ENCODE results near the gene B3GNT7.
"Not testable (repeated sequence)": the region's sequence is repeated elsewhere in the genome, so short reads cannot be mapped to it uniquely, and the experiment has no call there.

Gene B3GNT7

DNA sequence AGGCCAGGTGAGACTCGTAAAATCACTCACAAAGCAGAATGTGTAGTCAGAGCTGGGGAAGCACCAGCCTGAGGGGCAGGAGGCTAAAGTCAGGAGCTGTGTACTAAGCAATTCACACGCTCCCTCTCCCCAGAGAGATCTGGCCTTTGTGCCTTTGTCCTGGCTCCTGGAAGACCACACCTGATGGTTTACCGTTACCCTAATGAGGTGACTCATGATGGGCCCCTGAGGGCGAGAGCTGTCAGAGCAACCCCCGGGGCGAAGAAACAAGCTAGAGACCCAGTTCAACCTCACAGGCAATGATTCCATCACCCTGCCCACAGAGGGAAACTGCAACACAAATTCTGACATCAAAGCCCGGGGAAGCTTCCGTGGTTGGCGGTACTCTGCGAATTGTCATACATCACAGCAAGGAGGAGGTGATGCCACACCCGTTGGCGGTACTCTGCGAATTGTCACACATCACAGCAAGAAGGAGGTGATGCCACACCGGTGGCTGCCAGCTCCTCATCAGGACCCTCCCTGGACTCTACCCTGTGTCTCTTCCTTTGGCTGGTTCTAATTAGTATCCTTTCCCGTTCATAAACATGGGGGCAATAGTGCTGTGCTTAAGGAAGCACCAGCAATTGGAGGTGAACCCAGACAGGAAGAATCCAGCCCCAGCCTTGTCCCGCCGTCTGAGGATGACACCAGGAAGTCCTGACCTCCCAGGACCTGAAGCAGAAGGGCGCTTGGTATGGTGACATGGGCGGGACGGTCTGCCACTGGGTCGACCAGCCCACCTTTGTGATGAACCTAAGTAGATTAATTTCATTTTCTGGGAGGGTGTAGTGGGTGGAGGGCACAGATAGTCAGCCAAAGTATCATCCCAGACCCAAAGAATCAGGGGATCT lies 30.5 kb downstream of the B3GNT7 start:
- FAIRE-seq (no peak), DNase-seq (ENCODE audit: insufficient read length) (no peak)
- TF ChIP-seq POLR2A (IDR thresholded peaks at IDR 0.05; ENCODE audit: low read depth, low read length) (no peak), POLR2AphosphoS5 (IDR thresholded peaks at IDR 0.05; ENCODE audit: low read depth, low read length) (no peak), TAF1 (IDR thresholded peaks at IDR 0.05; ENCODE audit: borderline replicate concordance, low read depth, low read length) (no peak)

DNA sequence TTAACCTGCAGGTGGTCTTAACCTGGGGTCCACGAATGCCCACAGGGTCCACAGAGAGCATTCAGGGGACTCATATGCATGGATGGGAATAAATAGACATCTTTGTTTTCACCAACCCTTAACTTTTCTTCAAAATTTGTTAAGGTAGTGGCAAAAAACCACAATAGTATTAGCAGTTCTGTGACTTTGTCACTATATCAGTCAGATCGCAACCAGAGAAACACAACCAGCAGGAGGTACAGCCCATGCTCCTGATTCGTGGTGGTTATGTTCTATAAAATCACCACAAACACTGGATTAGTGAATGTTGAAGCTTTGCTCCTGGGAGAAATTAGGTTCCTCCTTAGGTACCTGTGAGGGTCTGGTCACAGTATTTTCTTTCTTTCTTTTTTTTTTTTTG lies 31.6 kb downstream of the B3GNT7 start:
- FAIRE-seq (no peak), DNase-seq (ENCODE audit: insufficient read length) (no peak)
- TF ChIP-seq POLR2A (IDR thresholded peaks at IDR 0.05; ENCODE audit: low read depth, low read length), result no peak
- TF ChIP-seq TAF1 (IDR thresholded peaks at IDR 0.05; ENCODE audit: borderline replicate concordance, low read depth, low read length), result no peak
- TF ChIP-seq POLR2AphosphoS5 (IDR thresholded peaks at IDR 0.05; ENCODE audit: low read depth, low read length), result no peak

DNA sequence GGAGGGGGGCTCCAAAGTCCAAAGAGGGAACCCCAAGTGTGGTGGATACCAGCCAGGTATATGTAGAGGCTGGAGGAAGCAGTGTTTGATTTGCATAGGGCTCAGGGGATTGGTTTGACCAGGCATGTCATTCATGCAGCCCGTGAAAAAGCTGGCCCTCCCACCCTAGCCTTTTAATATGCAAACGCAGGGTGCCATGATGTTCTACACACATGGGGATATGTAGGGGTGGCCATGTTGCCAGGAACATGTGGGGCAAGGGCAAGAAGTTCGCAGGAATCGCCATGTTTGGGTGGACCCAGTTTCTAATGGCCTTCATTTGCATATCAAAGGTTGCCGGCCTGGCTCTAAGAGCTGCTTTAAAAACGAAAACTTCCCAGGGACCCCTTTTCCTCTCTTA lies 33.6 kb downstream of the B3GNT7 start:
- no peak for TF ChIP-seq TAF1 (IDR thresholded peaks at IDR 0.05; ENCODE audit: borderline replicate concordance, low read depth, low read length)
- TF ChIP-seq POLR2A (IDR thresholded peaks at IDR 0.05; ENCODE audit: low read depth, low read length), result no peak
- no peak for TF ChIP-seq POLR2AphosphoS5 (IDR thresholded peaks at IDR 0.05; ENCODE audit: low read depth, low read length)
- DNase-seq (ENCODE audit: insufficient read length), result no peak
- FAIRE-seq, result no peak

DNA sequence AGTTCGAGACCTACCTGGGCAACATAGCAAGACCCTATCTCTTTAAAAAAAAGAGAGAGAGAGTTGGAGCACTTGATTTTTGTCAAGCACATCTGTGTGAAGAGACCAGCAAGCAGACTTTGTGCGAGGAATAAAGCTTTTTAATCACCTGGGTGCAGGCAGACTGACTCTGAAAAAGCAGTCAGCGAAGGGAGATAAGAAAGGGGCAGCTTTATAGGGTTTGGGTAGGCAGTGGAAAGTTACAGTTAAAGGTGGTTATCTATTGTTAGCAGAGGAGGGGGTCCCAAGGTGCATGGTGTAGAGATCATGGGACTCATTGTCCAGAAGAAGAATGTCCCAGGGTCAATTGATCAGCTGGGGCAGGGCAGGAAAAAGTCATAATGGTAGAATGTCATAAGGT lies 34.4 kb downstream of the B3GNT7 start:
- FAIRE-seq (no peak), DNase-seq (ENCODE audit: insufficient read length) (no peak)
- no peak for TF ChIP-seq TAF1 (IDR thresholded peaks at IDR 0.05; ENCODE audit: borderline replicate concordance, low read depth, low read length)
- TF ChIP-seq POLR2A (IDR thresholded peaks at IDR 0.05; ENCODE audit: low read depth, low read length), result no peak
- TF ChIP-seq POLR2AphosphoS5 (IDR thresholded peaks at IDR 0.05; ENCODE audit: low read depth, low read length), result no peak

DNA sequence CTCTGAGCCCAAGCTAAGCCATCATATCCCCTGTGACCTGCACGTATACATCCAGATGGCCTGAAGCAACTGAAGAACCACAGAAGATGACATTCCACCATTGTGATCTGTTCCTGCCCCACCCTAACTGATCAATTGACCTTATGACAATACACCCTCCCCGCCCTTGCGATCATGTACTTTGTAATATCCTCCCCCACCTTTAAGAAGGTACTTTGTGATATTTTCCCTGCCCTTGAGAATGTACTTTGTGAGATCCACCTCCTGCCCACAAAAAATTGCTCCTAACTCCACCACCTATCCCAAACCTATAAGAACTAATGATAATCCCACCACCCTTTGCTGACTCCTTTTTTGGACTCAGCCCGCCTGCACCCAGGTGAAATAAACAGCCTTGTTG lies 34.9 kb downstream of the B3GNT7 start:
- not testable (repeated sequence) for DNase-seq (ENCODE audit: insufficient read length); FAIRE-seq

DNA sequence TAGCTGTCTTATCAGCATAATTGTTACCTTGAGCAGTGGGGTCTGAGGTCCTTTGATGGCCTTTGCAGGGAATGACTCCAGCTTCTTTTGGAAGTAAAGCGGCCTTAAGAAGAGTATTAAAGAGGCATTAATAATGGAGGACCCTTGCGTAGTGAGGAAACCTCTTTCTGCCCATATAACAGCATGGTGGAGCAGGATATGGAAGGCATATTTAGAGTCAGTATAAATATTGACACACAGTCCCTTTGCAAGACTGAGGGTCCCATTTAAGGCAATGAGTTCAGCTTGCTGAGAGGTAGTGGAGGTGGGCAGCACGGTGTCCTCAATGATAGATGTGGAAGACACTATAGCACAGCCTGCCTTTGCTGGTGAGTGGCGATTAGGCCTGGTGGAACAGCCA lies 36.1 kb downstream of the B3GNT7 start:
- FAIRE-seq (no peak), DNase-seq (ENCODE audit: insufficient read length) (no peak)
- no peak for TF ChIP-seq TAF1 (IDR thresholded peaks at IDR 0.05; ENCODE audit: borderline replicate concordance, low read depth, low read length)

DNA sequence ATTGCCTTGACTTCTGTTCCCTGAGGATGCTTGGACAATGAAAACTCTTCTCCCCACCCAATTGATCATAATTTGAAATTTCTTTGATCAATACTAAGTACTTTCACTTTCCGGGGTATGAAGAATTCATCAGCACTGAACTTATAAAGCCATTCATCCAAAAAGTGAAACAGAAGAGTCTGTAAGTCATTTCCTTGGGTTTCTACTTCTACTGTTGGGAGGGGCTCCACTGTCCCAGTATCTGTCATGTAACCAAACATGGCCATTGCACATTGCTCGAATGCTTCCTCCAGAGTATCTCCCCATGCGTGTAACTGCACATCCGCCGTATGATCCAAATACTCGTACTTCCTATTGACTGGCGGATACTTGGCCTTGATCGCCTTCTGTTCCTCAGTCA lies 38.5 kb downstream of the B3GNT7 start:
- TF ChIP-seq POLR2A (IDR thresholded peaks at IDR 0.05; ENCODE audit: low read depth, low read length) (no peak), POLR2AphosphoS5 (IDR thresholded peaks at IDR 0.05; ENCODE audit: low read depth, low read length) (no peak), TAF1 (IDR thresholded peaks at IDR 0.05; ENCODE audit: borderline replicate concordance, low read depth, low read length) (no peak)
- FAIRE-seq (no peak), DNase-seq (ENCODE audit: insufficient read length) (no peak)

DNA sequence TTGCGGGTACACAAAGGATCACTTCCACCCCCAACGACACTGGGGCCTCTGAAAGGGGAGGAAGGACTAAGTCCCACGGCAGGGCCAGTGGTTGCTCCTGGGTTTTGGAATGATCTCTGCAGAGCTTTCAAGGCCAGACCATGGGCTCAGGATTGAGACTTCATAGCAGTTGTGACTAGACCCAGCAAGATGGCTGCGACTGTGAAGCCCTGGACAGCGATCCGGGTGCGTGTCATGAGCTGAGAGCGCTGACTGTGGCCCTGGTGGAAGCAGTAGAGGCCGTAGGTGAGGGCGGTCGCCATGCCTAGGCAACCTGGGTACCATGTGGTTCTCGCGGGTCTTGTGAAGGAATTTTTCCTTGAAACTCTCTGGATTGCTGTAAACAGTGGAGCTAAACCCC lies 41.4 kb downstream of the B3GNT7 start:
- FAIRE-seq (no peak), DNase-seq (ENCODE audit: insufficient read length) (no peak)
- TF ChIP-seq POLR2A (IDR thresholded peaks at IDR 0.05; ENCODE audit: low read depth, low read length) (no peak), POLR2AphosphoS5 (IDR thresholded peaks at IDR 0.05; ENCODE audit: low read depth, low read length) (no peak), TAF1 (IDR thresholded peaks at IDR 0.05; ENCODE audit: borderline replicate concordance, low read depth, low read length) (no peak)

DNA sequence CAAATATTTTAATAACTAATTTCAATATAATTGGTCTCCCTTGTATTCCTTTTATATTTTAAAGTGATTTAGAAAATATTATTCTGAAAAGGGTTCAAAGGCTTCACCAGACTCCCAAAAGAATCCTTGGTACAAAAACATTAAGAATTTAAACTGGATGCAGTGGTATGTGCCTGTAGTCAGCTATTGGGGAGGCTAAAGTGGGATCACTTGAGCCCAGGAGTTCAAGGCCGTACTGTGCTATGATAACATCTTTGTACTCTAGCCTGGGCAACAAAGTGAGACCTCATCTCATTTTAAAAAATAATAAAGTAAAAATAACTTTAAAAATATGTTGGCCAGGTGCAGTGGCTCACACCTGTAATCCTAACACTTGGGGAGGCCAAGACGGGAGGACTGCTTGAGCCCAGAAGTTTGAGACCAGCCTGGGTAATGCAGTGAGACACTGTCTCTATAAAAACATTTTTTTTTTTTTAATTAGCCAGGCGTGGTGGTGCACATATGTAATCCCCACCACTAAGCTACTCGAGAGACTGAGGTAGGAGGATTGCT lies 54.1 kb downstream of the B3GNT7 start:
- DNase-seq (ENCODE audit: insufficient read length) (no peak), FAIRE-seq (no peak)
- TF ChIP-seq TAF1 (IDR thresholded peaks at IDR 0.05; ENCODE audit: borderline replicate concordance, low read depth, low read length) (no peak), POLR2A (IDR thresholded peaks at IDR 0.05; ENCODE audit: low read depth, low read length) (no peak), POLR2AphosphoS5 (IDR thresholded peaks at IDR 0.05; ENCODE audit: low read depth, low read length) (no peak)

DNA sequence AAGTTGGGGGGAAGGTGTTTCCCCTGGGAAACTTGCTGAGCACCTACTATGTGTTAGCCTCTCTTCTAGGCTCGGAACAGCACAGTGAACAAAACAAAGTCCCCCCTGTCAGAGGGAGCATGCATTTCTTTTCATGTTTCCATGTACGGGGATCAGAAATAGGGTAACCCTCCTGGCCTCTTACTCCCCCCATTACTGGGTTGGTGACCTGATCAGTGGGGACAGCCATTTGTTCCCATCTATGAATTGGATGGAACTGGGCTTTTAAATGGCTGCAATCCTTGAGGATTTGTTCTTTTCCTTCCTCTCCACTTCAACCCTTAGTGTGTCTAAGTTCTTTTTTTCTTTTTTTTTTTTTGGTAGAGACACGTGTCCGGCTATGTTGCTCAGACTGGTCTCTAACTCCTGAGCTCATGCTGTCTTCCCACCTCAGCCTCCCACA lies 55.1 kb downstream of the B3GNT7 start:
- TF ChIP-seq POLR2A (IDR thresholded peaks at IDR 0.05; ENCODE audit: low read depth, low read length) (peak; percentile 24; the same call in 1 of the 2 replicates), TAF1 (IDR thresholded peaks at IDR 0.05; ENCODE audit: borderline replicate concordance, low read depth, low read length) (no peak)
- DNase-seq (ENCODE audit: insufficient read length) (no peak), FAIRE-seq (no peak)
